HG03354 (cell line): ENCODE data around the gene SDK2.
"Not testable (repeated sequence)": the region's sequence is repeated elsewhere in the genome, so short reads cannot be mapped to it uniquely, and the experiment has no call there.

Experiments
- ATAC-seq: cut with Tn5 transposase; IDR thresholded peaks from one replicate; pipeline ENCODE4 v1.9.1; 2021; ENCODE audit warnings: mild to moderate bottlenecking; ENCODE audit not compliant: unreplicated experiment, poor library complexity, severe bottlenecking

SDK2 gene

DNA sequence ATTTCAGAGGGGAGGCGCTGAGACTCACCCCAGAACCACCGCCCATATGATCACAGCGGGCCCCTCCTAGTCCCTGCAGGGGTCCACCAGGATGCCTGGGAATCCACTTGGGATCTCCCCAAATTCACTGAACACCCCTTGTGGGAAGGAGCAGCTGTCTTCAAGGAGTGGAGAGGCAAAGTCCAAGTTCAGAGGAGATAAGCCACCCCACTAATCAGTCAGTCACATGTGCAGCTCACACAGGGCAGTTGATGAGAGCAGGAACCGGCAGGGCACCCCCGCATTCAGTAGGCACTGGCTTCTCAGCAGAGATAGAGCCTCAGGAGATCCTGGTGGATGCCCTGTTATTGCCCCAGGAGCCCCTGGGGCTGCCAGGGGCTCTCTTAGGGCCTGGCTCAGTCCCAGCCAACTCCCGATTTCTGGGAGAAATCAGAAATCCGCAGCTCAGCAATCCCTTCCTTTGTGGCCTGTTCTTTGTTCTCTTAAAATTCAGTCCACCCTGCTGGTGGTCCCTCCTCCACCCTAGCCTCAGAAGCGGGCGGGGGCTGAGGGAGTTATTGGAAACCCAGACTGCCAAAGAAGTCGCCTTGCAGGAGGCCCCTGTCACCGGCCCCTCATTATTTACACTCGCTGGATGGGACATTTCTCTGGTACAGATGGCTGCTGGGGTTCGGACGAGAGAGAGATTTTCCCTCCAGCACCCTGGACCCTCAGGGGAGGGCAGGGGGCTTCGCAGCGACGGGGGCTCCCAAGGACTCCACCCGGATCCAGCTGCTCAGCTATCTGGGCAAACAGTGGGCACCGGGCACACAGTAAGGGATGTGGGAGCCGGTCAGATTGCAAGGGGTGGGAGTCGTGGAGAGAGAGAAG lies 334.3 kb downstream of the SDK2 start:
- no peak for ATAC-seq

DNA sequence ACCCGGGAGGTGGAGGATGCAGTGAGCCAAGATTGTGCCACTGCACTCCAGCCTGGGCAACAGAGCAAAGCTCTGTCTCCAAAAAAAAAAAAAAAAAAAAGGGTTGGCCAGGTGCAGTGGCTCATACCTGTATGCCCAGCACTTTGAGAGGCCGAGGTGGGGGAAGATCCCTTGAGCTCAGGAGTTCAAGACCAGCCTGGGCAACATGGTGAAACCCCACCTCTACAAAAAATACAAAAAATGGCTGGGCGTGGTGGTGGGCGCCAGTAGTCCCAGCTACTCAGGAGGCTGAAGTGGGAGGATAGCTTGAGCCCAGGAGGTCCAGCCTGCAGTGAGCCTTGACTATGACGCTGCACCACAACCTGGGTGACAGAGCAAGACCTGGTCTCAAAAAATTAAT lies 335.3 kb downstream of the SDK2 start:
- not testable (repeated sequence) for ATAC-seq

DNA sequence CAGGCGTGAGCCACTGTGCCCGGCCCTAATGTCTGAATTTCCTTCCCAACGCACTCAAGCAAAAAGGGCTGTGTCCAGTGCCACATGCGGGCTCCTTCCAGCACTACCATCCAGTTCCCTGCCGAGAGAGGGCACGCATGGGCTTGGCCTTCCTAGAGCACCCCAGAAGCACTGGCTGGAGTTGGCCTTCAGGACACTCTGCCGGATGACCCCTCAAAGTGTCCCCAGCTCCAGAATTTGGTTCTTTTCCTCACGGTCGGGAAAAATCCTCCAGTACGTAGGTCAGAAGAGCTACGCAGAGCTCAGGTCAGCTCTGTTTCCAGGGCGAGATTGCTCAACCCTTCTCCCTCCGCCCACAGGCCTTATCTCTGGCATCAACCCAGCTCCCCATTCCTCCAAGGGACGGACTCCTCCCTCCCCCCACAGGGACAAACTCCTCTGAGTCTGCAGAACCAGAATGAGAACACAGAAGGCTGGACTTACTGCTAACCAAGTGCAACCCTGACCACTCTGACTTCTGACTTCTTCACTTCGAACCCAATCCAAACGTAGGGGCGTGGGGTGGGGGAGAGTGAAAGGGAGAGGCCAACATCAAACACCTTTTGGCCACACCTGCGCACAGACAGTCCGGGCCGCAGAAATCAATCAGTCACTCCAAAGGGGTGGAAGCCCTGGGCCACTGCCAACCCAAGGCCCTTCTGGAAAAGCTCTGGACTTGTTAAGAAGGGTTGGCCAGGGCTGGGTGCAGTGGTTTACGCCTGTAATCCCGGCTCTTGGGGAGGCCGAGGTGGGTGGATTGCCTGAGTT lies 336.0 kb downstream of the SDK2 start:
- no peak for ATAC-seq

DNA sequence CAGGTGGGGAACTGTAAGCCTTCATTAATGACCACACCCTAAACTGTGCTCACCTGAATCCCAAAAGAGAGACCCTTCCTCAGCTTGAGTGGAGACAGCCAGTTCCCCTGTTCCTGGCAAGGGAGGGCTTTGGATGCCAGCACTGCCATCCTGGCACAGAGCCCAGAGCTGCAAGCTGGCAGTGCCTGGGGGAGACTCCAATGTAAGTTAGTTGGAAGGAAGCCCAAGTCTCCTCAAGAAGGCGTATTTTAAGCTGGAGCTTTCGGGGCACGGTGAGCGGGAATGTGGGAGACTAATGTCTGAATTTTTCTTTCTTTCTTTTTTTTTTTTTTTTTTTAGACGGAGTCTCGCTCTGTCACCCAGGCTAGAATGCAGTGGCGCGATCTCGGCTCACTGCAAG lies 337.1 kb downstream of the SDK2 start:
- ATAC-seq: no peak

DNA sequence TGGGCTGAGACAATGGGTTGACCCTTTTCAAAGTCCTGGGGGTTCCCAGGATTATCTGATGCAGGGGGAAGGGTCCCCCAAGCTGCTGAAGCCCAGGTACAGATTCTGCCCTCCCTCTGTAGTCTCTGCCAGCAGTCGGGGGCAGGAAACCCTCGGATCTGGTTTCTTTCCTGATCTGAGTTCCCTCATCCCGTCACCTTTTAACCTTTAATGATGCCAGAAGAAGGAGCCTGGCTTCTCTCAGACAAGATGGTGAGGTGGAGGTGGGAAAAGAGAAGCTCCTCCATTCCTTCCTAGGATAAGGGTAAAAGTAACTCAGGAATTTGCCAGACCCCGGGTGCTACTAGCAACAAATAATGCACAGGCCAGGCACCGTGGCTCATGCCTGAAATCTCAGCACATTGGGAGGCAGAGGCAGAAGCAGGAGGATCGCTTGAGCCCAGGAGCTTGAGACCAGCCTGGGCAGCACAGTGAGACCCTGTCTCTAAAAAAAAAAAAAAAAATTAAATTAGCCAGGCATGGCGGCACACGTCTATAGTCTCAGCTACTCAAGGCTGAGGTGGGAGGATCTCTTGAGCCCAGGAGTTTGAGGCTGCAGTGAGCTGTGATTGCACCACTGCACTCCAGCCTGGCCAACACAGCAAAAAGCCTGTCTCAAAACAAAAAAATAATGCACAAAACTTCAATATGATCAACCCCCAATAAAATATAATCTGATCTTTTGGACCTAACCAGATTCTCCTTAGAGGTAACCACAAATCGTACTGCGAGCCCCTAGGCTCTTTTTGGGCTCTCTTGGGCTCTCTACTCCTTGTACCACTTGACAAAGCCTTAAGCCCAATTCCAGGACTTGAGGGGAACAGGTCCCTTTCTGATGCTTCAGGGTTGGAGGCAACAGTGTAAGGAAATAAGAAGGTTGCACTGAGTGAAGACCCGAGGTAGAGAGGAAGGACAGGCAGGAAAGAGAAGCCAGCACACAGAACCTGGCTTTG lies 338.1 kb downstream of the SDK2 start:
- no peak for ATAC-seq

DNA sequence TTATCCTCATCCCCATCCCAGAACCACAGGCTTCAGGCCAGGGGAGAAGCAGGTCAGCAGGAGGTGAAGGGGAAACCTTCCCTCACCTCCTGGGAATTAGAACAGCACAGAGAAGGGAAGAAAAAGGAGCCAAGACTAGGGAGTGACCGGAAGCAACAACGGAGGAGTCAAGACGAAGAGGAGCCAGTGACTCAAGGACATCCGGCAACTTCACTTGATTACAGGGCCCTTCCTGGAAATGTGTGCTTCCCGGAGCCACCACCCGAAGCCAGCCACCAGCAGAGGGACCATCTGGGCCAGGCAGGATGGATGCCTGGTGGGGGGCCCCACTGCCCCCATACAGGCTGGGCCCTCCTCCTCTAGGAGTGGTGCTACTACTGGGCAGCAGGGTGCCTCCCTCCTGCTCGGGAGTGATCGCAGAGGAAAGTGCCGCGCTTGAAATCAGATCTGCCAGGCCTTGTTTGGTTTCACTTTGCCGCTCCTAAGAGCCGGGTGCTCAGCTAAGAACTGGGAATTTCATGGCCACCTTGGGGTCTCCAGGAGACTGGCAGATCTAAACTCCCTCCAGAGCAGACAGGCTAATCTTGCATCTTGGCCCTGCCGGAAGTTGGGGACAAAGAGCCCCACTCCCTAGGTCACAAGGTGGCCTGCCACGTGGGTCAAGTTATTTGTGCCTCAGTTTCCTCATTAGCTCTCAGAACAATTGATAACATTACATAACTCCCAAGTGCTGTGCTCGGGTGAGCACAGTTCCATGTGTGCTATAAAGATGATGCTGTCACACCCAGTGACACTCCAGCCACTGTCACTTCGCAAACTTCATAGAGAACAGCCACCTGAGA lies 339.1 kb downstream of the SDK2 start:
- peak; percentile 49 for ATAC-seq

GRCh38 chr17:73304438-73304837 lies 339.8 kb downstream of the SDK2 start:
- no peak for ATAC-seq

- ATAC-seq: no peak
These were observed 342.1 kb downstream of the SDK2 start for GRCh38 chr17:73302189-73302588.

DNA sequence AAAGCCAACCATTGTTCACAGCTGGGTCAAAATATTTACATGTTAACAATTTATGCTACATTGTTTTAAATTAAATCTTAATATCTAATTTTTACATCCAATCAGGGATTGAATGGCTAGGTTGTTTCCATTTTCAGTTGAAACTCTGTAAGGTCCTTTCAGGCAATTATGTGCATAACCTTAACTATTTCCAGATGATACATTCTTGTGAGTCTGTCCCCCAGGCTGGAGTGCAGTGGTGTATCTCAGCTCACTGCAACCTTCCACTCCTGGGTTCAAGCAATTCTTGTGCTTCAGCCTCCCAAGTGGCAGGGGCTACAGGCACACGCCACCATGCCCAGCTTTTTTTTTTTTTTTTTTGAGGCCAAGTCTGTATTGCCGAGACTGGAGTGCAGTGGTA lies 342.9 kb downstream of the SDK2 start:
- ATAC-seq: no peak

DNA sequence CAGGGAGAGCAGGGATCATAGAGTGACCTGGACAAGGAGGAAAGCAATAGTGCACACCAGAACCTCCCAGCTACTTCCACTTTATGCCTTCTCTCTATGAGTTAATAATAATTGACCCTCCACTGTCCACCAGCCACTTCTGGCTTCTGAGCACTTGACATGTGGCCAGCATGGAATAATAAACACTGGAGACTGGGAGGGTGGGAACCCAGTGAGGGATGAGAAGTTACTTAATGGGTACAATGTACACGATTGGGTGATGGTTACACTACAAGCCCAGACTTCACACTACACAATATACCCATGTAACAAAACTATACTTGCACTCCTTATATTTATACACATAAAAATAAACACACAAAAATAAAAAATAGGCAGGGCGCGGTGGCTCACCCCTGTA lies 343.9 kb downstream of the SDK2 start:
- ATAC-seq: no peak

DNA sequence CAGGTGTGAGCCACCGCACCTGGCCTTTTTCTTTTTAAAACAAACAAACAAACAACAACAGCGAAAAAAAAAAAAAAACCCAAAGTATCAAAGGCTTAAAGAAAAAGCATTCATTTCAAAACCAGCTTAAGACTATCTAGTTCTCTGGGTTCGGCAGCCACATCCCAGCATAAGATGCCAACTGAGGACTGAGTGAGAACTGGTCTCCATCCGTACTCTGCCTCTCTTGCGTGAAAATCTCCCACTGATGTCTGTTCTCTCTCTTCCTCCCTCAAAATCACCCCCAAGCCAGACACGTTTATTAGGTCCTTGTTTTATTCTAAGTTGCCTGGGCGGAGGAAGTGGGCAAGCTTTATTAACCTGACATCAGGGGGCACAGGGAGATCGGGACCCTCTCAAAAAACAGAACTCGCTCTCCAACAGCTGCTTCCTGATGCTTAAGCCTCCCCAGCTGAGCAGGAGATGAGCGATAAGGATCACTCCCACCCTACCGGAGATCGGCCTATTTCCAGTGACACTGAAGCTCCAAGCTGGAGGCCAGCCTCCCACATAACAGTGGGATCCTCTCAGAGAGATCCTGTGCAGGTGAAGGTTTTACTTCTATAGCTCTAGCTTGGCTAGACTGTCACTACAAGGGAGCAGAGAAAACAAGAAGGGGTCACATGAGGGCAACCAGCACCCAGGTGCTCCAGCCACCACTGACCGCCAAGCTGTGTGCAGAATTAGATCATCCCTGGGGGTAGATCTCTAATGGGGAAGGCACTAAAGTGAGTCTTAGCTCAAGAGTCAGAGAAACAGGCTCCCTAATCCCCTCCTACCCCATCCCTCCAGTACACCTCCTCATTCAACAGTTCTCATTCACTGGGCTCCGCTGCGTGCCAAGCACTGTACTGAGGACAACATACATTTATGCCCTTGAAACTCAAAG lies 346.0 kb downstream of the SDK2 start:
- peak; percentile 72 for ATAC-seq

GRCh38 chr17:73293480-73293911 lies 350.7 kb downstream of the SDK2 start:
- ATAC-seq: no peak

- ATAC-seq: no peak
These were observed 351.2 kb downstream of the SDK2 start for GRCh38 chr17:73293031-73293430.

- no peak for ATAC-seq
These were observed 352.2 kb downstream of the SDK2 start for GRCh38 chr17:73292031-73292531.

- ATAC-seq: peak; percentile 87
These were observed 352.9 kb downstream of the SDK2 start for GRCh38 chr17:73291260-73291801.

DNA sequence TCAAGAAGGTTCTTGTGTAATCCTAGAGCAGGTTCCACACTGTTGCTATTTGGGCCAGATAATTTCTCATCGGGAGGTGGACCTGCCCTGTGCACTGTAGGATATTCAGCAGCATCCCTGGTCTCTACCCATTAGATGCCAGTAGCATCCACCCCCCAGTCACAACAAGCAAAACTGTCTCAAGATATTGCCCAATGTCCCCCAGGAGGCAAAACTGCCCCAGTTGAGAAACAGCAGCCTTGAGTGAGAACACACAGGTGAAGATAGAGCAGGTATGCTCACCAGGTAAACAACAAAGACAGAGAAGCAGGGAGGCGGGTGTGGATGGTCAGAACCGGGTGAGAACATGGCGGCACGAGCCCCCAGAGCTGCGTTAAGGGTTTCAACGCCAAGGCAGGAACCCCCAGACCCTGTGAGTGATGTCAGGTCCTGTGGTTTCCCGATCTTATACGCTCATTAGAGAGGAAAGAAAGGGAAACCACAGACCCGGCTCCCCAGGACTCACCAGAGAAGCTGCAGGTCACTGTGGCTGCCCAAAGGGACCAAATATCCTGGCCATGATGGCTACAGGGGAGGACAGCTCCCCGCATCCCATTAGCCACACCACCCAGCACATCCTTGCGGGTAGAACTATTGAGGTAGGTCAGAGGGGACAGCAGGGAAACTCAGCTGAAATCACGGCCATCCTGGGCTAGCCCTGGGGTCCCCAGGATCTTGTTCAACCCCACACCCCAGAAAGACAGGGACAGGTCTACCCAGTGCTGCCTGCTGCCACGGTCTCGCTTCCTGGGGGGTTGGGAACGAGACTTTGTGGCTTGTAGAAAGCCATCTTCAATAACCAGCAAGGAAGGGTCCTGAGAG lies 353.6 kb downstream of the SDK2 start:
- peak; percentile 56 for ATAC-seq
